Sigmoid colon (tissue), 4 donors: ENCODE measurements around the gene PPP1R16B.

Source experiments
- EP300 ChIP-seq, 4 donors: sonication (generic); formaldehyde crosslinking; IDR thresholded peaks; one replicate each; pipeline ENCODE4 v1.6.1; 2017; ENCODE audit warnings: antibody characterized with exemption in 4 of 4
- POLR2A ChIP-seq, 2 donors: fragments of 450-650 bp; IDR thresholded peaks; one replicate each; pipeline ENCODE4 v1.6.1; 2016; ENCODE audit warnings: antibody characterized with exemption in 2 of 2, mild to moderate bottlenecking in 2 of 2, moderate library complexity in 2 of 2
- POLR2AphosphoS5 ChIP-seq, 4 donors: sonication (generic); formaldehyde crosslinking; IDR thresholded peaks; one replicate each; pipeline ENCODE4 v1.6.1; 2017; ENCODE audit warnings: antibody characterized with exemption in 4 of 4
- TF ChIP-seq, protein P1 (sequence below), 4 experiments: fragments of 450-650 bp in 3 of 4; fragments of 200-600 bp in 1 of 4; IDR thresholded peaks; one replicate each; pipeline ENCODE4 v1.5.1; 2016 to 2019; ENCODE audit warnings: antibody characterized with exemption in 4 of 4, mild to moderate bottlenecking in 3 of 4, moderate library complexity in 2 of 4

DNA sequence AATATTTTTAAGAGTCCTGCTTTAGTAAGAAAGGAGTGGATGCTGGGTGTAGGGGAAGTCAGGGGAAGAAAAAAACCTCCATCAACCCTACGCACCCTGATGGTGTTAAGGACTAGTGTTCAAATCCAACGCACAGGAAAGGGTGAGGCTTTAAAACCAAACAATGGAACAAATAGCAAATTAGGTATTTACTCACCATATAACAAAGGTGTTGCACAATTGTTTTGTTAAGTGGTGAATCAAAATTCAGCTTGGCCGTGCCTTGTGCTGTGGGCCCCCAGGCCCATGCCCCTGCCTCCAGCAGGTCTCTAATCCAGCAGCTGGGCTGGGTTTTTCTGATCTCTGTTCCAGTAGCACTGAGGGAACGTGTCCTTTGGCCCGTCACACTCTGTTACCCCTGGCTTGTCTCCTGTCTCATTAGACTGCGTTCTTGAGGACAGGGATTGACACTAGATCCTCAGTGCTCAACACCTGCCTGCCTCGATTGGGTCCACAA, 132.5 kb downstream of the PPP1R16B start:
- TF ChIP-seq, protein P1, sequence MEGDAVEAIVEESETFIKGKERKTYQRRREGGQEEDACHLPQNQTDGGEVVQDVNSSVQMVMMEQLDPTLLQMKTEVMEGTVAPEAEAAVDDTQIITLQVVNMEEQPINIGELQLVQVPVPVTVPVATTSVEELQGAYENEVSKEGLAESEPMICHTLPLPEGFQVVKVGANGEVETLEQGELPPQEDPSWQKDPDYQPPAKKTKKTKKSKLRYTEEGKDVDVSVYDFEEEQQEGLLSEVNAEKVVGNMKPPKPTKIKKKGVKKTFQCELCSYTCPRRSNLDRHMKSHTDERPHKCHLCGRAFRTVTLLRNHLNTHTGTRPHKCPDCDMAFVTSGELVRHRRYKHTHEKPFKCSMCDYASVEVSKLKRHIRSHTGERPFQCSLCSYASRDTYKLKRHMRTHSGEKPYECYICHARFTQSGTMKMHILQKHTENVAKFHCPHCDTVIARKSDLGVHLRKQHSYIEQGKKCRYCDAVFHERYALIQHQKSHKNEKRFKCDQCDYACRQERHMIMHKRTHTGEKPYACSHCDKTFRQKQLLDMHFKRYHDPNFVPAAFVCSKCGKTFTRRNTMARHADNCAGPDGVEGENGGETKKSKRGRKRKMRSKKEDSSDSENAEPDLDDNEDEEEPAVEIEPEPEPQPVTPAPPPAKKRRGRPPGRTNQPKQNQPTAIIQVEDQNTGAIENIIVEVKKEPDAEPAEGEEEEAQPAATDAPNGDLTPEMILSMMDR (IDR thresholded peaks at IDR 0.05), result no peak
- TF ChIP-seq POLR2A (IDR thresholded peaks at IDR 0.05), result no peak
- no peak for TF ChIP-seq POLR2AphosphoS5 (IDR thresholded peaks at IDR 0.05)
- no peak for TF ChIP-seq EP300 (IDR thresholded peaks at IDR 0.05)
